ENCODE results near the gene MAGEB1.

MAGEB1 gene

DNA sequence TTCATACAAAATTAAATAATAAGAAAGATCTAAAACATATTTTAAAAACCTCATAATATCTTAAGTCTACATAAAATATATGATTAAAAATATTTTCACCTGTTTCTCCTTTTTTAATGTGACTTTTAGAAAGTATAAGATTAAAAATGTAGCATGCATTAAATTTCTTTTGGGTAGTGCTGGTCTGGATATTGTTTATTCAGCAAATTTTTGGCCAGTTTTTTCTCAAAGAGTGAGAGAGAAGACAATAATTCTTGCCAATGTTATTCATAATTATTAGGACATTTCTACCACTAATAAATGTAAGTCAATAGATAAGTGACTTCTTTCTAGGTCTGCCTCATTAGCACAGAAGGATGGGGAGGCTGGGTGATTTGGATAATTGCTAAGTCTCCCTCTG is 14.1 kb downstream of the MAGEB1 start:
- no peak for TF ChIP-seq PPARA (CRISPR knock-in tag; IDR thresholded peaks at IDR 0.05; ENCODE audit: borderline replicate concordance)
- no peak for TF ChIP-seq BACH2 (CRISPR knock-in tag; IDR thresholded peaks at IDR 0.05; ENCODE audit: borderline replicate concordance)
- TF ChIP-seq TCF4 (CRISPR knock-in tag; IDR thresholded peaks at IDR 0.05; ENCODE audit: borderline replicate concordance) = no peak
- TF ChIP-seq, protein P1, sequence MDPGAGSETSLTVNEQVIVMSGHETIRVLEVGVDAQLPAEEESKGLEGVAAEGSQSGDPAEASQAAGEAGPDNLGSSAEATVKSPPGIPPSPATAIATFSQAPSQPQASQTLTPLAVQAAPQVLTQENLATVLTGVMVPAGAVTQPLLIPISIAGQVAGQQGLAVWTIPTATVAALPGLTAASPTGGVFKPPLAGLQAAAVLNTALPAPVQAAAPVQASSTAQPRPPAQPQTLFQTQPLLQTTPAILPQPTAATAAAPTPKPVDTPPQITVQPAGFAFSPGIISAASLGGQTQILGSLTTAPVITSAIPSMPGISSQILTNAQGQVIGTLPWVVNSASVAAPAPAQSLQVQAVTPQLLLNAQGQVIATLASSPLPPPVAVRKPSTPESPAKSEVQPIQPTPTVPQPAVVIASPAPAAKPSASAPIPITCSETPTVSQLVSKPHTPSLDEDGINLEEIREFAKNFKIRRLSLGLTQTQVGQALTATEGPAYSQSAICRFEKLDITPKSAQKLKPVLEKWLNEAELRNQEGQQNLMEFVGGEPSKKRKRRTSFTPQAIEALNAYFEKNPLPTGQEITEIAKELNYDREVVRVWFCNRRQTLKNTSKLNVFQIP (CRISPR knock-in tag; IDR thresholded peaks at IDR 0.05; ENCODE audit: borderline replicate concordance, low read depth) = no peak
- TF ChIP-seq ZFP30 (CRISPR knock-in tag; IDR thresholded peaks at IDR 0.05) = no peak
- no peak for TF ChIP-seq ZNF565 (CRISPR knock-in tag; conservative IDR thresholded peaks at IDR 0.05; ENCODE audit: low read depth)
- TF ChIP-seq, protein P2, sequence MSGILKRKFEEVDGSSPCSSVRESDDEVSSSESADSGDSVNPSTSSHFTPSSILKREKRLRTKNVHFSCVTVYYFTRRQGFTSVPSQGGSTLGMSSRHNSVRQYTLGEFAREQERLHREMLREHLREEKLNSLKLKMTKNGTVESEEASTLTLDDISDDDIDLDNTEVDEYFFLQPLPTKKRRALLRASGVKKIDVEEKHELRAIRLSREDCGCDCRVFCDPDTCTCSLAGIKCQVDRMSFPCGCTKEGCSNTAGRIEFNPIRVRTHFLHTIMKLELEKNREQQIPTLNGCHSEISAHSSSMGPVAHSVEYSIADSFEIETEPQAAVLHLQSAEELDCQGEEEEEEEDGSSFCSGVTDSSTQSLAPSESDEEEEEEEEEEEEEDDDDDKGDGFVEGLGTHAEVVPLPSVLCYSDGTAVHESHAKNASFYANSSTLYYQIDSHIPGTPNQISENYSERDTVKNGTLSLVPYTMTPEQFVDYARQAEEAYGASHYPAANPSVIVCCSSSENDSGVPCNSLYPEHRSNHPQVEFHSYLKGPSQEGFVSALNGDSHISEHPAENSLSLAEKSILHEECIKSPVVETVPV (CRISPR knock-in tag; IDR thresholded peaks at IDR 0.05) = no peak
- TF ChIP-seq RARB (CRISPR knock-in tag; IDR thresholded peaks at IDR 0.05) = no peak
- no peak for TF ChIP-seq ARNTL (CRISPR knock-in tag; IDR thresholded peaks at IDR 0.05; ENCODE audit: borderline replicate concordance, low read depth)
- TF ChIP-seq GLIS3 (CRISPR knock-in tag; IDR thresholded peaks at IDR 0.05) = no peak
- TF ChIP-seq TOX (CRISPR knock-in tag; IDR thresholded peaks at IDR 0.05; ENCODE audit: borderline replicate concordance) = no peak
- TF ChIP-seq, protein P3, sequence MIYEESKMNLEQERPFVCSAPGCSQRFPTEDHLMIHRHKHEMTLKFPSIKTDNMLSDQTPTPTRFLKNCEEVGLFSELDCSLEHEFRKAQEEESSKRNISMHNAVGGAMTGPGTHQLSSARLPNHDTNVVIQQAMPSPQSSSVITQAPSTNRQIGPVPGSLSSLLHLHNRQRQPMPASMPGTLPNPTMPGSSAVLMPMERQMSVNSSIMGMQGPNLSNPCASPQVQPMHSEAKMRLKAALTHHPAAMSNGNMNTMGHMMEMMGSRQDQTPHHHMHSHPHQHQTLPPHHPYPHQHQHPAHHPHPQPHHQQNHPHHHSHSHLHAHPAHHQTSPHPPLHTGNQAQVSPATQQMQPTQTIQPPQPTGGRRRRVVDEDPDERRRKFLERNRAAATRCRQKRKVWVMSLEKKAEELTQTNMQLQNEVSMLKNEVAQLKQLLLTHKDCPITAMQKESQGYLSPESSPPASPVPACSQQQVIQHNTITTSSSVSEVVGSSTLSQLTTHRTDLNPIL (CRISPR knock-in tag; IDR thresholded peaks at IDR 0.05; ENCODE audit: low read depth) = no peak
- no peak for ATAC-seq

DNA sequence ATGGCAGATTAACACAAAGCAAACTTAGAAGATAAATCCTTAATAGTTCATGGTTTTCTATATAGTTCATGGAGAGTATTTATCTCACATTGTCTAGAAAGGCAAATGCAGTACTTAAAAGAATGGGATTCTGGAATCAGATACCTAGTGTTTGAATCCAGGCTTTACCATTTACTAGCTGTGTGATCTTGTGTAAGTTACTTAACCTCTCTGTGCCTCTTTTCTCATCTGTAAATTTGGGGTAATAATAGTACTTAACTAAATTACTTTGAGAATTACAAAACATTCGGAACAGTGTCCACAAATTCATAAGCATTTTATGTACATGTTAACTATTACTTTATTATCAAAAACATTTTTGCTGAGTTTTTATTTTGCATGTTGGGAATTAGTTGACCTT is 15.8 kb downstream of the MAGEB1 start:
- TF ChIP-seq CSDC2 (CRISPR knock-in tag; IDR thresholded peaks at IDR 0.05) (no peak), GLIS3 (CRISPR knock-in tag; IDR thresholded peaks at IDR 0.05) (no peak), ZNF565 (CRISPR knock-in tag; conservative IDR thresholded peaks at IDR 0.05; ENCODE audit: low read depth) (no peak)
- TF ChIP-seq, protein P3 (CRISPR knock-in tag; IDR thresholded peaks at IDR 0.05; ENCODE audit: low read depth) = no peak
- TF ChIP-seq, protein P2 (CRISPR knock-in tag; IDR thresholded peaks at IDR 0.05) = no peak
- ATAC-seq = no peak

DNA sequence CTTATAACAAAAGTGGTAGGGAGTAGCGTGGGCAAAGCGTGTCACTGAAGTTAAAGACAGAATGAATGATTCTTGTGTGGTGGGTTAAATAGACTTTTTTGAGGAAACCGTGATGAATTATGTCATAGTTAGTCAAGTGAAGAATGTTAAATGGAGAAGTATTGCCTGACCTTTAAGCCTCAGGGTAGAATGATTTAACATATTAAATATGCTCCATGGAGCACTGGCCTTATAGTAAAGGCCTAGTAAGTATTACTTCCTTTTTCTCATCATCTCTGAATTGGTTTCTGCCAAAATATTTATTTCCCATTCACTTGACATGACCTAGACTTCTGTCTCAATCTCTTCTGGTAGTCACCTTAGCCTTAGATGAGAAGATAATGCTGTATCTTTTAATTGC is 23.7 kb downstream of the MAGEB1 start:
- TF ChIP-seq ZNF565 (CRISPR knock-in tag; conservative IDR thresholded peaks at IDR 0.05; ENCODE audit: low read depth) (no peak), ESRRG (CRISPR knock-in tag; IDR thresholded peaks at IDR 0.05) (no peak), TOX (CRISPR knock-in tag; IDR thresholded peaks at IDR 0.05; ENCODE audit: borderline replicate concordance) (no peak), GLIS3 (CRISPR knock-in tag; IDR thresholded peaks at IDR 0.05) (no peak), SNAI2 (CRISPR knock-in tag; IDR thresholded peaks at IDR 0.05) (no peak), PATZ1 (CRISPR knock-in tag; IDR thresholded peaks at IDR 0.05; ENCODE audit: borderline replicate concordance) (no peak), ZFP30 (CRISPR knock-in tag; IDR thresholded peaks at IDR 0.05) (no peak), OSR1 (CRISPR knock-in tag; IDR thresholded peaks at IDR 0.05) (no peak), ZNF8 (CRISPR knock-in tag; IDR thresholded peaks at IDR 0.05) (no peak), ZFP3 (CRISPR knock-in tag; IDR thresholded peaks at IDR 0.05) (no peak), CSDC2 (CRISPR knock-in tag; IDR thresholded peaks at IDR 0.05) (no peak), BACH2 (CRISPR knock-in tag; IDR thresholded peaks at IDR 0.05; ENCODE audit: borderline replicate concordance) (no peak), ZNF70 (CRISPR knock-in tag; IDR thresholded peaks at IDR 0.05) (no peak)
- TF ChIP-seq, protein P4, sequence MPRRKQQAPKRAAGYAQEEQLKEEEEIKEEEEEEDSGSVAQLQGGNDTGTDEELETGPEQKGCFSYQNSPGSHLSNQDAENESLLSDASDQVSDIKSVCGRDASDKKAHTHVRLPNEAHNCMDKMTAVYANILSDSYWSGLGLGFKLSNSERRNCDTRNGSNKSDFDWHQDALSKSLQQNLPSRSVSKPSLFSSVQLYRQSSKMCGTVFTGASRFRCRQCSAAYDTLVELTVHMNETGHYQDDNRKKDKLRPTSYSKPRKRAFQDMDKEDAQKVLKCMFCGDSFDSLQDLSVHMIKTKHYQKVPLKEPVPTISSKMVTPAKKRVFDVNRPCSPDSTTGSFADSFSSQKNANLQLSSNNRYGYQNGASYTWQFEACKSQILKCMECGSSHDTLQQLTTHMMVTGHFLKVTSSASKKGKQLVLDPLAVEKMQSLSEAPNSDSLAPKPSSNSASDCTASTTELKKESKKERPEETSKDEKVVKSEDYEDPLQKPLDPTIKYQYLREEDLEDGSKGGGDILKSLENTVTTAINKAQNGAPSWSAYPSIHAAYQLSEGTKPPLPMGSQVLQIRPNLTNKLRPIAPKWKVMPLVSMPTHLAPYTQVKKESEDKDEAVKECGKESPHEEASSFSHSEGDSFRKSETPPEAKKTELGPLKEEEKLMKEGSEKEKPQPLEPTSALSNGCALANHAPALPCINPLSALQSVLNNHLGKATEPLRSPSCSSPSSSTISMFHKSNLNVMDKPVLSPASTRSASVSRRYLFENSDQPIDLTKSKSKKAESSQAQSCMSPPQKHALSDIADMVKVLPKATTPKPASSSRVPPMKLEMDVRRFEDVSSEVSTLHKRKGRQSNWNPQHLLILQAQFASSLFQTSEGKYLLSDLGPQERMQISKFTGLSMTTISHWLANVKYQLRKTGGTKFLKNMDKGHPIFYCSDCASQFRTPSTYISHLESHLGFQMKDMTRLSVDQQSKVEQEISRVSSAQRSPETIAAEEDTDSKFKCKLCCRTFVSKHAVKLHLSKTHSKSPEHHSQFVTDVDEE (CRISPR knock-in tag; IDR thresholded peaks at IDR 0.05) = no peak
- TF ChIP-seq, protein P2 (CRISPR knock-in tag; IDR thresholded peaks at IDR 0.05) = no peak
- TF ChIP-seq, protein P1 (CRISPR knock-in tag; IDR thresholded peaks at IDR 0.05; ENCODE audit: borderline replicate concordance, low read depth) = no peak
- ATAC-seq = no peak

Measured in SK-N-SH treated with all-trans-retinoic acid at 6 μM for 48 hours (cell line).